Middle frontal gyrus (tissue), 1 donor: ENCODE results near the gene ALDH1A1.

Source experiments
- DNase-seq: peaks from one replicate; pipeline ENCODE4 v3.0.0-alpha.2; 2015; ENCODE audit warnings: low spot score; ENCODE audit errors: extremely low spot score

Gene ALDH1A1

DNA sequence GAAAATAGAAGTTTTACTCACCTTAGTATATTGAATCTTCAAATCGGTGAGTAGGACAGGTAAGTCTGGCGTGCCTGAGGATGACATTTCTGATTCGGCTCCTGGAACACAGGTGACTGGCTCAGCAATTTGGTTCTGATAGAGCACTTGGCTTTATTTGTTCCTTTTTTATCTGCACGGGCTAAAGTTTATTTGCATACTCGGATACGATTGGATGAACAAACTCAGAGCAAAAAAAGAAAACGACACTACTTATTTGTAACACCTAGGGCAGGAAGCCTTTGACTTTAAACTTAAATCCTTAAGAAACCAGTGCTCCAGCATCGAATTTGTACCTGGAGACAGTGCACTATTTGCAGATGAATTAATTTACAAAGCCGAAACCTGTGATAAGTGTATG is at the start of gene ALDH1A1:
Gene ALDH1A1 (minus strand): TSS at position 140 of the 400 bp plus-strand sequence. CDS start 53 bp downstream, at position 87.
- DNase-seq = no peak

DNA sequence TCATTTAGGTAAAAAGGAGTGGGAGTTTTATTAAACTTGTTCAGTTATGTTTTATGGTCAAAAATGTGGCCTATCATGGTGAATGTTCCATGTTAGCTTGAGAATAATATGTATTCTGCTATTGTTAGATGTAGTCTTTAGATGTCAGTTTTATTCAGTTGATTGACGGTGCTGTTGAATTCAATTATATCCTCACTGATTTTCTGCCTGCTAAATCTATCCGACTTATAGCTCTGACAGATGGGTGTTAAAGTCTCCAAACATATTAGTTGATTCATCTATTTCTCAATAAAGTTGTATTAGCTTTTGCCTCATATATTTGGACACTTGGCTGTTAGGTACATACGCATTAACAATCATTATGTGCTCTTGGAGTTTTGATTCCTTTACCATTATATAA is 49.0 kb upstream of the ALDH1A1 start:
- DNase-seq = no peak

DNA sequence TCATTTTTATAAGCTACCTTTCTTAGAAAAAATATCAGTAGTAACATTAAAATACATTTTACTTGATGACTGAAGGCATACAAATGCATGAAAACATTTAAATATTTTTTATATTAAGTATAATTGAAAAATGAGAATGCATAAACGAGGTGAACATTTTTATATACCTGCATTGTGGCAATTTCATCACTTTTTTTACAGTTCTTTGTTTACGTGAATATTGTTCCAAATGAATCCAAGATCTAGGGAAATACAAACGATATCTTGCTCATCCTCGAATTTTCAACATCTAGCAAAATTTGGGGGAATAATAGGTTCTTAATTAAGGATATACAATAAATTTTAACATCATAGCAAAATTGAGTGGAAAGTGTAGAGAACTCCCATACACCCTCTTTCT is 45.5 kb upstream of the ALDH1A1 start:
- no peak for DNase-seq

GRCh38 chr9:72997387-72997995 is 44.6 kb upstream of the ALDH1A1 start:
- no peak for DNase-seq

- DNase-seq = no peak
These were observed 43.9 kb upstream of the ALDH1A1 start for GRCh38 chr9:72996684-72997314.

GRCh38 chr9:72996114-72996513 is 43.3 kb upstream of the ALDH1A1 start:
- no peak for DNase-seq

GRCh38 chr9:72995131-72996024 is 42.5 kb upstream of the ALDH1A1 start:
- no peak for DNase-seq

- DNase-seq = no peak
These were observed 38.9 kb upstream of the ALDH1A1 start for GRCh38 chr9:72991772-72992171.

GRCh38 chr9:72990397-72991182 is 37.7 kb upstream of the ALDH1A1 start:
- DNase-seq = no peak

DNA sequence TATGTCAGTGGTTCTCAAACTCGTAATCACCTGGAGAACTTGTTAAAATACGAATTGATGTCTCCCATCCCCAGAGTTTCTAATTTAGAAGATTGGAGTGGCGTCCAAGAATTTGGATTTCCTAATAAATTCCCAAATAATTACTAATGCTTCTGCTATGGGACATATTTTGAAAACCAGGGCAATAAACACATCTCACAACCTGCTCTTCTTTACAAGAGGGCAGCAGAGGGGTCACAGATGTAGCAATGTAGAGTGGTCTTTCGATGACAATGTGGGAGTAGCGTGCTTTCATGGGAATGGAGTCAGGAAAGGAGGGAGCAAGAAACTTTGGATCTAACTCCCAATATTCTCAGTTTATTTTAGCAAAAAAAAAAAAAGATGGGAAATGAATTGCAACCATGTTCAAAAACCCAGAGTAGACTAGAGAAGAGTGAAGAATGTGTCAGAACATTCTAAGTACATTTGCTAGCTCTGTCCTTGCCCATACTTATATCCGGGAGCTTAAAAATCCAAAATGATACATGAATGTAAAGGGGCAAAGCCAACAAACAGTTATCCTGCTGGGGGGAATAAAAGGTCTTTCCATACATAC is 33.8 kb upstream of the ALDH1A1 start:
- DNase-seq = no peak

DNA sequence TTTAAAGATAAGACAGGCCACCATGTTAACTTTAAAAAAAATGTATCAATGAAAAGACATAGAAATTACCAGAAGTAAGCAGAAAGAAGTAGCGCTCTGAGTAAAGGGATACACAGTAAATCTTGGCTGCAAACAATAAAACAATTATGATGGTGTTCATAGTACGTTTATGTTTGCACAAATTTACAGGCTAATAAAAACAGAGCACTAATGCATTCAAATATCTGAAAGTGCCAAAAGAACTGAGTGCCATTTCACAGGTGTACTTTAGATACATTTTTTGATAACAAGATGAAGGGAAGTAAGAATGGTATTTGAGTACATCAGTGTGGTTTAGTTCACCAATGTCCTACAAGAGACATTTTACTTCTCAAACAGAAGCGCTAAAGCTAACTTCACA is 32.9 kb upstream of the ALDH1A1 start:
- no peak for DNase-seq

GRCh38 chr9:72984991-72985390 is 32.1 kb upstream of the ALDH1A1 start:
- no peak for DNase-seq

GRCh38 chr9:72984226-72984947 is 31.5 kb upstream of the ALDH1A1 start:
- no peak for DNase-seq

DNA sequence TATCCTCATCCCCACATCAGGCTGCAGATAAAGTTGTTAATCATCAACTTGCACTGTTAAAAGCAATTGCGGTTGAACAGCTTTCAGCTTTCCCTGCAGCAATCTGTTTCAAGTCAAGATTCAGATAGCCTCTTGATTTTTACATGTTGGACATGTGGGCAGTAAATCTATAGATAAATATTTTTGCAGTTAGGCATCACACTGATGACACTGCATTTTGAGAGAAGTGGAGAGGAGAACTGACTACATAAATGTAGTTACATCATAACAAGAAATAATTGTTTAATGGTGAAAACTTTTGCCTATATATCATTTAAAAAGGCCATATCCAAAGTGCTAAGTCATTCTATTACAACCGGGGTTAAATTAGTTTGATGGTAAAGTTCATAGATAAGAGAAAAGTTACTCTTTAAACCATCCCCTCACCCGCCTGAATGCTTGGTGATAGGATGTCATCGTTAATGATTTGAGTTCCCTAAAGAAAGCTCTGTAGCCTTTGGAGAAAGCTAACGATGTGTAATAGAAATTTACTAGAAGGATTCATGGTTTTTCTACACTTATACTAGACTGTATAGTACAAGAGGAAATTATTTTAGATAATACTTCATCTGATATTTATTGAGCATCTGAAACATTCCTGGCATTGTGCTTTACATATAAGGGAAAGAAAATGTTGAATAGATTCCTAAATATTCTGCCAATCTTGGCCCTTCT is 30.8 kb upstream of the ALDH1A1 start:
- no peak for DNase-seq

DNA sequence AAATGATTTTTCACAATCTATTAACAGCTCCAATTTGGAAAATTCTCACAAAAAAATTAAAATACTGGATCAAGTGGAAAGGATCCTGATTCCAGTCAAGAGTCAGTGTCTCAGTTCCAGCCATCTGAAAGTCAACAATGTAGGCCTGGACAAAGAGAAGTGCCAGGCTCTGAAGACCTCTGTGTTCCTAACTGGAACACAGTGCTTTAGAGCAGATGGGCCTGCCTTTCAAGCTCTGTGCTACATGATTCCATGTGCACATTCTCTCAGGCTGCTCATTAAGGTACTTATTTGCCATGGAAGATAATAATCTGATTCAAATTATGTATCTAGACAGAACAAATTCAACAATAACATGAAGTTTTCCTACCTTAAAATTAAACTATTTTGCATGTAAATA is 30.2 kb upstream of the ALDH1A1 start:
- DNase-seq = no peak

GRCh38 chr9:72982146-72982799 is 29.4 kb upstream of the ALDH1A1 start:
- no peak for DNase-seq

- DNase-seq = no peak
These were observed 28.6 kb upstream of the ALDH1A1 start for GRCh38 chr9:72981433-72981832.

DNA sequence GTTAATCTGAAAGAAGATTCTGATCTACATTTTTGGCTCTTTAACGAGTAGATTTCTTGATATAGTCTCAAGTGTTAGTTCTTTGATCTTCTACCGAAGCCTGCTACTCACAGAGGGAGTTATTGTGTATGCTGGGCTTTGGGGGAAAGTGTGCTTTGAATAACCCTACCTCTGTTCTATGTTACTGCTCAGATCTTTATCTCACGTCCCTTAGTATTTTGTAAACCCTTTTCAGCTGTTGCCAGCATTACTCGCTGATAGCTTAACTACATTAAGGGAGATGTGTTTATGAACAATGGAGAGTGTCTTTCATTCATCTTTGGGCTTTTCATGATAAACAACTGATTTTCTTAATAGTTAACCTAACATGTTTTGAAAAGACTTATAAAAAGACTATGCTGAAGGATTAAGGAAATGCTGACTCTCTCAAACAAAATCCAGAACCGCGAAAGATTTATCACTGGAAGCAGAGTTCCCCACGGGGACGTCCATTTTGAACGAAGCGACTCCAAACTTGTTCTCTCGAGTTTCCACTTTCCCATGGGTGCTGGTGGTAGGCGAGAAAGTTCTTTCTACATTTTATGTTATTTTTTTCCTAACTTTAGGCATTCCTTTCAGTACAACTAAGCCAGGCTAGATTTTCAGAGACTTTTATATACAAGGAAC is 27.9 kb upstream of the ALDH1A1 start:
- DNase-seq = no peak

GRCh38 chr9:72980183-72980582 is 27.3 kb upstream of the ALDH1A1 start:
- no peak for DNase-seq
